GM12873 (cell line): ENCODE results near the gene CES4A.

Experiments used
- TF ChIP-seq, protein P1 (sequence below): IDR thresholded peaks from 2 replicates; pipeline ENCODE4 v1.5.1; 2012; ENCODE audit warnings: low read depth, mild to moderate bottlenecking, moderate library complexity, low read length, control low read depth; ENCODE audit not compliant: insufficient read depth; ENCODE audit errors: missing control alignments

Gene CES4A

DNA sequence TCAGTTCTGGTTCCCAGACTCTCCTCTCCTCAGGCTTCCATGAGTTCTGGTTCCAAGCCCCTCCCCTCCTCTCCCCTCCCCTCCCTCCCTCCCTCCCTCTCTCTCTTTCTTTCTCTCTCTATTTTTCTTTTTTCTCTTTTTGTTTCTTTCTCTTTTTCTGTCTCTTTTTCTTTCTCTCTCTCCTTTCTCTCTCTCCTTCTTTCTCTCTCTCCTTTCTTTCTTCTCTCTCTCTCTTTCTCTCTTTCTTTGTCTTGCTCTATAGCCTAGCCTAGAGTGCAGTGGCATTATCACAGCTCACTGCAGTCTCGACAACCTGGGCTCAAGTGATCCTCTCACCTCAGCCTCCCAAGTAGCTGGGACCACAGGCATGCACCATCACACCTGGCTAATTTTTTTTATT is 28.1 kb upstream of the CES4A start:
- TF ChIP-seq, protein P1, sequence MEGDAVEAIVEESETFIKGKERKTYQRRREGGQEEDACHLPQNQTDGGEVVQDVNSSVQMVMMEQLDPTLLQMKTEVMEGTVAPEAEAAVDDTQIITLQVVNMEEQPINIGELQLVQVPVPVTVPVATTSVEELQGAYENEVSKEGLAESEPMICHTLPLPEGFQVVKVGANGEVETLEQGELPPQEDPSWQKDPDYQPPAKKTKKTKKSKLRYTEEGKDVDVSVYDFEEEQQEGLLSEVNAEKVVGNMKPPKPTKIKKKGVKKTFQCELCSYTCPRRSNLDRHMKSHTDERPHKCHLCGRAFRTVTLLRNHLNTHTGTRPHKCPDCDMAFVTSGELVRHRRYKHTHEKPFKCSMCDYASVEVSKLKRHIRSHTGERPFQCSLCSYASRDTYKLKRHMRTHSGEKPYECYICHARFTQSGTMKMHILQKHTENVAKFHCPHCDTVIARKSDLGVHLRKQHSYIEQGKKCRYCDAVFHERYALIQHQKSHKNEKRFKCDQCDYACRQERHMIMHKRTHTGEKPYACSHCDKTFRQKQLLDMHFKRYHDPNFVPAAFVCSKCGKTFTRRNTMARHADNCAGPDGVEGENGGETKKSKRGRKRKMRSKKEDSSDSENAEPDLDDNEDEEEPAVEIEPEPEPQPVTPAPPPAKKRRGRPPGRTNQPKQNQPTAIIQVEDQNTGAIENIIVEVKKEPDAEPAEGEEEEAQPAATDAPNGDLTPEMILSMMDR, result no peak

DNA sequence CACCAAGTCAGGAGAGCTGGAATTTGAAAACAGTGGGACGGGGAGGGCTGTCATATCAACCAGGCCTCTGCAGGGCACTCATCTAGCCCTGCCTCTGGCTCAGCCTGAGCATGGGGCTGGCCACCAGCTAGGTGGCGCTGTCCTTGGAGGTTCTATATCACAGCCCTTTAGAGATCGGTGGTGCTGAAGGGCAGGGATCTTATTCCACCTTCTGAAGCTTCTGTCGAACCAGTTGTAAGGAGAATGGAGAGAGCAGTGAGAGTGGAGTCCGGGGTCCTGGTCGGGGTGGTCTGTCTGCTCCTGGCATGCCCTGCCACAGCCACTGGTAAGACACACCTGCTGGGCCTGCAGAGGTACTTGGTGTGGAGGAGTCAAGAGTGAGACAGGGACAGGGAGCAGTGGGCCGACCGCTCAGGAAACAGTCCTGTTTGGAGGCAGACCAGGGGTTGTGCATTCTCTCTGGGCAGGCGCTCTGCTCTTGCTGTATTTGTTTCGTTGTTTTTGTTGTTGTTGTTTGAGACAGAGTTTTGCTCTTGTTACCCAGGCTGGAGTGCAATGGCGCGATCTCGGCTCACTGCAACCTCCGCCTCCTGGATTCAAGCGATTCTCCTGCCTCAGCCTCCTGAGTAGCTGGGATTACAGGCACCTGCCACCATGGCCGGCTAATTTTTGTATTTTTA is 27.2 kb upstream of the CES4A start, which contains the start of gene CES3:
Gene CES3, plus strand, starts transcription at position 202 of the 680 bp plus-strand sequence. Its CDS starts 42 bp downstream, at position 244.
- TF ChIP-seq, protein P1, result peak; percentile 91

DNA sequence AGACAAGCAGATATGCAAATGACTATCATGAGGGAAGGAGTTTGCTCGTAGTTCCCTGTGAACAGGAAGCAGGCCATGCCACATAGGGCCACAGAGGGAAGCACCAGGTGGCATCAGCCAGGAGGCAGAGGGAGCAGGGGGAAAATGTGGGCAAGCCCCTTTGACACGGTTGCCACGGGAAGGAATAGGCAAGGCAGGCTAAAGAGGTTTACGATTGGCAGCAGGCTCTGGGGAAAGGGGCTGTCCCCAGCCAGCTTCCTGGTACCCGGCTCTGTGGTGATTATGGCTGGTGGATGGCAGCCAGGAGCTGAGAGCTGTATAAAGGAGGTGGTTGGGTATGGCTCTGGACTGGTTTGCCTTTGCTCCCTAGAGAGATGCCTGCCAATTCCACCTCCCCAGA is 26.5 kb upstream of the CES4A start:
- TF ChIP-seq, protein P1, result no peak

DNA sequence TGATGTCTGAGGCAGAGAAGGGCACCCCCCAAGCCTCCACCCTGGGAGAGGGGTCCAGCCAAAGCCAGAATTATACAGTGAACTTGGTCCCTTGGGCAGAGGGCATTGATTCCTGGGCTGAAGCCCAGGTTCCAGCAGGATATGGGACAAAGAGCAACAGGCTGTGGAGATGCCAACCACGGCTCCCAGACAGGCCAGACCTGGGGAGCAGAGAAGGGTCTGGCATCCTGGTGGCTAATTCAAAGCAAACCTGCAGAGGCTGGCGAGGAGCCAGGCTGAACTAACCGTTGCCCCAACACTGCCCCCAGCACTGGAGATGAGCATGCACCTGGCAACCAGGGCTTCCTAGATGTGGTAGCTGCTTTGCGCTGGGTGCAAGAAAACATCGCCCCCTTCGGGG is 24.3 kb upstream of the CES4A start:
- TF ChIP-seq, protein P1, result no peak

DNA sequence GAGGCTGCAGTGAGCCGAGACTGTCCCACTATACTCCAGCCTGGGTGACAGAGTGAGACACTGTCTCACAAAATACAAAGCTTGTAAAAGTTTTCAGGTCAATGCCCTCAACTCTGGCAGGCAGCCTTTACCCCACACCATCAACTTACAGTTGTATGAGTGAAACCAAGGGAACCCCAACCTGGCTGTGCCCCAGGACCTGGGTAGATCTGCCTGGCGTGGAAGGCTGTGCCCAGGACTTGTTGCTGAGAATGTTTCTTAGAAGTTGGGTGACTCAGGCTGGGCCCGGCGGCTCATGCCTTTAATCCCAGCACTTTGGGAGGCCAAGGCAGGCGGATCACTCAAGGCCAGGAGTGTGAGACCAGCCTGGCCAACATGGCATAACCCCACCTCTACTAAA is 19.5 kb upstream of the CES4A start:
- TF ChIP-seq, protein P1, result no peak

DNA sequence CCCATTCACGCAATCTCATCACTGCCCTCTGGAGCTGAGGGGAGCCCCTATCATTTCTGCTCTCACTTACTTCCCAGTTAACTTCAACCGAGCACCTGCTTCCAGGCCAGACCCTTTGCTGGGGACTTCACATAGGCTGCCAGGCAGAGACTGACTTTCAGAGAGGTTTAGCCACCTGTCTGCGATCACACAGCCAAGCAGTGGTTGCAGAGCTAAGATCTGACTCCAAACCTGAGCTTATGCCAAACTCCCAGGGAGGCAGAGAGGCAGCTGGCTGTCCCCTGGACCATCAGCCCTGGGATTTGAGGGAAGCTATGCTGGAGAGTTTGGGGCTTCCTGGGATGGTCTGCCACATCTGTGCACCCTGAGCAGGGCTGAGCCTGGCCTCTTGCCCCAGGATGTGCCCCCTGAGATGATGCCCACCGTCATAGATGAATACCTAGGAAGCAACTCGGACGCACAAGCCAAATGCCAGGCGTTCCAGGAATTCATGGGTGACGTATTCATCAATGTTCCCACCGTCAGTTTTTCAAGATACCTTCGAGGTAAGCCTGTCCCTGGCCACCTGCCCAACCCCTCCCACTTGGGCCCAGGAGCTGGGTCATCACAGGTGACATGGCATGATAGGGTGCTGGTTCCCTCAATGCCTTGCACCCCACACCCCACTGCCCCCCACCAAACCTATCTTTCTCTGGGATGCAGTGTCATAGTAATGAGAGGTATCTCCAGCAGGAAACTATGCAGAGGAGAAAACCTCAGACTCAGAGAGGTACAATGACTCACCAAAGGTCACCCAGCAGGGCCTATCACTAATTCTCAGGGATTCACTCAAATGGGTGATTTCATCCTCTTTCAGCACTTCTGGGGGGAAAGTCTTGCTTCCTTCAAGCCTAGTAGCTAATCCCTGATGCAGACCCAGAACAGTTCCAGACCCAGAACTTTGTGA is 17.3 kb upstream of the CES4A start:
- TF ChIP-seq, protein P1, result no peak

DNA sequence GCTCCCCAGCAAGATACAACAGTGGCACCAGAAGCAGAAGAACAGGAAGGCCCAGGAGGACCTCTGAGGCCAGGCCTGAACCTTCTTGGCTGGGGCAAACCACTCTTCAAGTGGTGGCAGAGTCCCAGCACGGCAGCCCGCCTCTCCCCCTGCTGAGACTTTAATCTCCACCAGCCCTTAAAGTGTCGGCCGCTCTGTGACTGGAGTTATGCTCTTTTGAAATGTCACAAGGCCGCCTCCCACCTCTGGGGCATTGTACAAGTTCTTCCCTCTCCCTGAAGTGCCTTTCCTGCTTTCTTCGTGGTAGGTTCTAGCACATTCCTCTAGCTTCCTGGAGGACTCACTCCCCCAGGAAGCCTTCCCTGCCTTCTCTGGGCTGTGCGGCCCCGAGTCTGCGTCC is 15.4 kb upstream of the CES4A start:
- TF ChIP-seq, protein P1, result no peak
